Heart left ventricle (tissue), 16 donors: ENCODE results near the gene PYGL. TPM values are rescaled to one million over a fixed set of nuclear protein-coding genes. Genes with fewer than 3 reads are reported as not detected.

Experiments used
- ATAC-seq, 4 donors: fragments of 200-7000 bp; cut with Tn5 transposase; one replicate each; pipeline ENCODE4 v1.9.1; 2020 to 2022; ENCODE audit warnings: moderate library complexity in 4 of 4, mild to moderate bottlenecking in 3 of 4, moderate number of reproducible peaks in 1 of 4
- DNase-seq, 5 donors: peaks; one replicate each; pipeline ENCODE4 v3.0.0-alpha.2; 2020
- H3K27ac ChIP-seq, 12 donors: fragments of 200-600 bp; sonication (generic) in 4 of 12; one replicate each; pipeline versions ENCODE4 v1.5.0 to v1.8.0; 2016 to 2022; ENCODE audit warnings: mild to moderate bottlenecking in 2 of 12
- H3K27me3 ChIP-seq, 9 donors: fragments of 200-600 bp; sonication (generic) in 2 of 9; one replicate each; pipeline versions ENCODE4 v1.5.1 to v1.8.0; 2016 to 2022; ENCODE audit warnings: mild to moderate bottlenecking in 3 of 9
- H3K36me3 ChIP-seq, 9 donors: fragments of 200-600 bp; sonication (generic) in 2 of 9; one replicate each; pipeline versions ENCODE4 v1.5.0 to v1.8.0; 2018 to 2022; ENCODE audit warnings: mild to moderate bottlenecking in 2 of 9
- H3K4me1 ChIP-seq, 12 donors: fragments of 200-600 bp; sonication (generic) in 4 of 12; one replicate each; pipeline versions ENCODE4 v1.5.0 to v1.8.0; 2016 to 2022; ENCODE audit warnings: mild to moderate bottlenecking in 3 of 12
- H3K4me3 ChIP-seq, 12 donors: fragments of 200-600 bp; sonication (generic) in 4 of 12; one replicate each; pipeline versions ENCODE4 v1.5.0 to v1.8.0; 2017 to 2022; ENCODE audit warnings: mild to moderate bottlenecking in 9 of 12, moderate library complexity in 4 of 12
- H3K9me3 ChIP-seq, 12 donors: fragments of 200-600 bp; sonication (generic) in 4 of 12; one replicate each; pipeline versions ENCODE4 v1.5.0 to v1.8.0; 2016 to 2022; ENCODE audit warnings: mild to moderate bottlenecking in 1 of 12
- CTCF ChIP-seq, 12 donors: fragments of 200-600 bp; sonication (generic) in 4 of 12; IDR thresholded peaks; one replicate each; pipeline versions ENCODE4 v1.5.0 to v1.8.0; 2018 to 2022; ENCODE audit warnings: antibody characterized with exemption in 12 of 12, mild to moderate bottlenecking in 5 of 12
- POLR2A ChIP-seq, 2 donors: fragments of 450-650 bp; IDR thresholded peaks; one replicate each; pipeline ENCODE4 v1.6.1; 2017; ENCODE audit warnings: antibody characterized with exemption in 2 of 2, mild to moderate bottlenecking in 2 of 2, moderate library complexity in 2 of 2
- WGBS, 4 donors: extraction: QIAGEN DNeasy Blood & Tissue Kit in 2 of 4; methylation state at CpG; one replicate each; pipeline versions ENCODE4 v1.1.5 to v1.1.7; 2013 to 2018; 5-methylcytosine and 5-hydroxymethylcytosine counted together
- intact Hi-C, 10 donors: fragments of 100-400 bp; cut with DNase I; formaldehyde crosslinking; loops; one replicate each; pipeline versions ENCODE4 v1.11.1 to v1.14.2; 2022
- polyA plus RNA-seq, 2 donors: library from polyadenylated mRNA; stranded (reverse); fragments of 200-250 nt; gene quantifications; one replicate each; pipeline ENCODE4 v1.2.3, GENCODE V29; 2013
- total RNA-seq, 9 donors: library from RNA; depleted of rRNA in 2 of 9; stranded (reverse); fragments of >200 nt in 2 of 9; fragmentation: NEBNext Ultra II Directional in 3 of 9; extraction: Animal tissue kit (Norgen Biotek cat#: 25700) in 3 of 9; gene quantifications; one replicate each; pipeline versions ENCODE4 v1.1.0 to v1.2.4, GENCODE V29; 2016 to 2023
- donor health status: ischemic (EF 13 %, LVEDD 7.1; RV severe dilation, severe dysfunction).
- donor health status: healthy with polysubstance abuse.
- donor health status: DM: no; HTN: yes; CAD: no.
- donor health status: DM: no; HTN: no; CAD: no.
- donor health status: ischemic (EF 25% LVEDD 6.9; RV normal size, moderate dysfunction).
- donor health status: ischemic (EF 25% LVEDD 5.7; RV mildly dilated, moderate dysfunction).
- donor health status: healthy.
- donor health status: DM: yes; HTN: yes; CAD: no.
- donor health status: ischemic (EF 35%, LVEDD 5.7; RV mildly dilated, moderate dysfunction).
- donor health status: nonischemic (EF 11% LVEDD 7.7; RV severe dilation, severe dysfunction).
- donor health status: DM: yes; HTN: yes; CAD: no.
- donor health status: PGD.
- donor health status: ischemic (EF 29% LVEDD 5.4; RV normal size, mild dysfunction).
- donor health status: nonischemic (EF 23%, LVEDD 6.1; RV moderate dilation, normal function).

Gene PYGL
- total and polyA plus RNA-seq, 11 donors = 2.3 to 25.5 (median 6.7) TPM

GRCh38 chr14:50932592-50933495 lies 11.4 kb downstream of the PYGL start:
- Histone ChIP-seq H3K36me3 (peaks cover 0 to 68% (median 30%) of the 10 kb centered on the region in 9 donors), H3K27me3 (no peaks in the 10 kb centered on the region), H3K4me1 (peaks cover 0 to 35% (median 0%) of the 10 kb centered on the region in 12 donors), H3K9me3 (no peaks in the 10 kb centered on the region), H3K27ac (peak overlapping the region in 1 of 12 donors; percentile 46), H3K4me3 (no peak overlapping the region)
- DNase-seq (no peak), ATAC-seq (no peak)
- 77 to 82% (median 79%) methylated on average over 4 of the region's 4 CpGs for WGBS, 4 donors
- TF ChIP-seq POLR2A (IDR thresholded peaks at IDR 0.05) (no peak), CTCF (IDR thresholded peaks at IDR 0.05) (no peak)
- intact Hi-C loops = no loop called here

- intact Hi-C loops = no loop called here
- Histone ChIP-seq H3K36me3 (peaks cover 0 to 68% (median 30%) of the 10 kb centered on the region in 9 donors), H3K27ac (peak overlapping the region in 1 of 12 donors; percentile 46), H3K4me3 (no peak overlapping the region), H3K9me3 (no peaks in the 10 kb centered on the region), H3K27me3 (no peaks in the 10 kb centered on the region), H3K4me1 (peaks cover 0 to 35% (median 0%) of the 10 kb centered on the region in 12 donors)
- whole genome bisulfite sequencing, 4 donors = 43 to 63% (median 62%) methylated on average over 1 of the region's 1 CpG
- ATAC-seq = no peak
- TF ChIP-seq CTCF (IDR thresholded peaks at IDR 0.05) (no peak), POLR2A (IDR thresholded peaks at IDR 0.05) (no peak)
- no peak for DNase-seq
These were observed 12.1 kb downstream of the PYGL start for GRCh38 chr14:50932156-50932555.

- H3K9me3 ChIP-seq = no peaks in the 10 kb centered on the region
- TF ChIP-seq CTCF (IDR thresholded peaks at IDR 0.05) = no peak
- TF ChIP-seq POLR2A (IDR thresholded peaks at IDR 0.05) = no peak
- ATAC-seq (no peak), DNase-seq (no peak)
- no peak overlapping the region for H3K4me3 ChIP-seq
- H3K27me3 ChIP-seq = no peaks in the 10 kb centered on the region
- H3K4me1 ChIP-seq = peaks cover 0 to 33% (median 0%) of the 10 kb centered on the region in 12 donors
- intact Hi-C loops = no loop called here
- H3K36me3 ChIP-seq = peaks cover 0 to 68% (median 30%) of the 10 kb centered on the region in 9 donors
- H3K27ac ChIP-seq = no peak overlapping the region
- WGBS, 4 donors = 87 to 98% (median 98%) methylated on average over 3 of the region's 3 CpGs
These were observed 12.7 kb downstream of the PYGL start for GRCh38 chr14:50931559-50931958.

- Histone ChIP-seq H3K27me3 (no peaks in the 10 kb centered on the region), H3K9me3 (no peaks in the 10 kb centered on the region), H3K27ac (no peak overlapping the region), H3K4me1 (peaks cover 0 to 39% (median 0%) of the 10 kb centered on the region in 12 donors), H3K4me3 (no peak overlapping the region), H3K36me3 (peaks cover 0 to 64% (median 30%) of the 10 kb centered on the region in 9 donors)
- ATAC-seq = no peak
- 66 to 87% (median 83%) methylated on average over 2 of the region's 2 CpGs for WGBS, 4 donors
- DNase-seq = no peak
- TF ChIP-seq CTCF (IDR thresholded peaks at IDR 0.05) (no peak), POLR2A (IDR thresholded peaks at IDR 0.05) (no peak)
- intact Hi-C loops = no loop called here
These were observed 14.8 kb downstream of the PYGL start for GRCh38 chr14:50929506-50929905.
